T-helper 22 cell (primary cell): ENCODE results near the gene SLF2.
"Not testable (repeated sequence)": the region's sequence is repeated elsewhere in the genome, so short reads cannot be mapped to it uniquely, and the experiment has no call there.

Experiments used
- DNase-seq: peaks from one replicate; pipeline ENCODE4 v3.0.0-alpha.2; 2020; ENCODE audit warnings: low read depth

Gene SLF2

GRCh38 chr10:100878291-100878910 lies 34.4 kb upstream of the SLF2 start:
- no peak for DNase-seq

- DNase-seq, result no peak
Measured at GRCh38 chr10:100879741-100880360, 32.9 kb upstream of the SLF2 start.

- DNase-seq, result no peak
Measured at GRCh38 chr10:100881556-100882213, 31.1 kb upstream of the SLF2 start.

- no peak for DNase-seq
Measured at GRCh38 chr10:100882252-100882651, 30.5 kb upstream of the SLF2 start.

- no peak for DNase-seq
Measured at GRCh38 chr10:100882671-100883311, 30.0 kb upstream of the SLF2 start.

- no peak for DNase-seq
Measured at GRCh38 chr10:100883312-100883821, 29.4 kb upstream of the SLF2 start.

GRCh38 chr10:100885611-100886010 lies 27.2 kb upstream of the SLF2 start:
- DNase-seq, result not testable (repeated sequence)

GRCh38 chr10:100886091-100886490 lies 26.7 kb upstream of the SLF2 start:
- DNase-seq, result no peak

- no peak for DNase-seq
Measured at GRCh38 chr10:100886521-100886920, 26.2 kb upstream of the SLF2 start.

- no peak for DNase-seq
Measured at GRCh38 chr10:100886963-100887362, 25.8 kb upstream of the SLF2 start.

GRCh38 chr10:100887761-100888296 lies 24.9 kb upstream of the SLF2 start:
- DNase-seq, result no peak

GRCh38 chr10:100888957-100889356 lies 23.8 kb upstream of the SLF2 start:
- no peak for DNase-seq

GRCh38 chr10:100889546-100889945 lies 23.2 kb upstream of the SLF2 start:
- DNase-seq, result no peak

GRCh38 chr10:100890141-100890672 lies 22.6 kb upstream of the SLF2 start:
- no peak for DNase-seq

GRCh38 chr10:100890673-100891317 lies 22.0 kb upstream of the SLF2 start:
- no peak for DNase-seq

- no peak for DNase-seq
Measured at GRCh38 chr10:100894033-100894432, 18.7 kb upstream of the SLF2 start.

GRCh38 chr10:100894589-100895294 lies 18.0 kb upstream of the SLF2 start:
- DNase-seq, result no peak

- DNase-seq, result no peak
Measured at GRCh38 chr10:100895346-100895745, 17.4 kb upstream of the SLF2 start.

GRCh38 chr10:100895896-100896295 lies 16.9 kb upstream of the SLF2 start:
- DNase-seq, result no peak

- DNase-seq, result no peak
Measured at GRCh38 chr10:100896876-100897461, 15.8 kb upstream of the SLF2 start.

GRCh38 chr10:100897976-100898375 lies 14.8 kb upstream of the SLF2 start:
- no peak for DNase-seq
